ENCODE results near the gene TPD52L1. TPM values are rescaled to one million over a fixed set of nuclear protein-coding genes. Genes with fewer than 3 reads are reported as not detected.
A peak's percentile ranks its signal among the peaks of the same experiment; 100 is the strongest.

TPD52L1 gene
- total RNA-seq, 6 experiments from 2014 or later, result 36.8 to 119 (median 47.7) TPM

GRCh38 chr6:125271486-125272159, 118.0 kb downstream of the TPD52L1 start:
- H3K27me3 ChIP-seq, result no peaks in the 10 kb centered on the region
- DNase-seq, result no peak
- H3K4me3 ChIP-seq, result no peak overlapping the region
- peak in 1 of 4 donors; percentile 24 for ATAC-seq
- intact Hi-C loops (cut with DNase I), result no loop called here
- H3K4me1 ChIP-seq, result peaks cover 0 to 8% (median 0%) of the 10 kb centered on the region in 4 donors
- H3K9me3 ChIP-seq, result no peaks in the 10 kb centered on the region
- no peak overlapping the region for H3K27ac ChIP-seq
- H3K36me3 ChIP-seq, result peaks cover 0 to 7% (median 0%) of the 10 kb centered on the region in 4 donors
- WGBS (ENCODE audit: insufficient coverage, low coverage, low lambda C conversion rate, missing lambda C conversion rate), result 40% methylated on average over 4 of the region's 8 CpGs
- TF ChIP-seq POLR2A (IDR thresholded peaks at IDR 0.05), result no peak
- TF ChIP-seq CTCF (IDR thresholded peaks at IDR 0.05), result no peak

DNA sequence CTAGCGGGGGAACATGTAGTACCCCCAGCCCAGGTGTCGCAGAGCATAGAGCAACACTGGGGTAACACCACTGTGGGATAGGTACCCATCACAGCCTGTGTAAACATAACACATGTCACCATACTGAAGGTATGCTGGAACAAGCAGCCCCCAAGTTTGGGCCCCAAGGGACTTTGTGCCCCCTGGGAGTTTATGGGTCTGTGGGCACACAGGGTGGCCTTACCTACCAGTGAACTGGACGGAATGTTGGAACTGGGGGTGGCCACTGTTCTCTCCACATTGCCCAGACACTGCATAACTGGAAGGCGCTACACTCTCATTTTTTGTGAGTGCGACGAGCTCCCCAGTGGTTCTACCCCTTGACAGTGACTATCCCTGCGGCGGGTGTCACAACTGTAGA, 119.7 kb downstream of the TPD52L1 start:
- TF ChIP-seq POLR2A (IDR thresholded peaks at IDR 0.05) (no peak), CTCF (IDR thresholded peaks at IDR 0.05) (no peak)
- no peak for ATAC-seq
- intact Hi-C loops (cut with DNase I), result no loop called here
- WGBS (ENCODE audit: insufficient coverage, low coverage, low lambda C conversion rate, missing lambda C conversion rate), result 96% methylated on average over 4 of the region's 8 CpGs
- Histone ChIP-seq H3K9me3 (no peaks in the 10 kb centered on the region), H3K36me3 (peaks cover 0 to 7% (median 0%) of the 10 kb centered on the region in 4 donors), H3K4me3 (no peak overlapping the region), H3K27me3 (no peaks in the 10 kb centered on the region), H3K4me1 (peaks cover 0 to 8% (median 0%) of the 10 kb centered on the region in 4 donors), H3K27ac (no peak overlapping the region)
- DNase-seq, result no peak

DNA sequence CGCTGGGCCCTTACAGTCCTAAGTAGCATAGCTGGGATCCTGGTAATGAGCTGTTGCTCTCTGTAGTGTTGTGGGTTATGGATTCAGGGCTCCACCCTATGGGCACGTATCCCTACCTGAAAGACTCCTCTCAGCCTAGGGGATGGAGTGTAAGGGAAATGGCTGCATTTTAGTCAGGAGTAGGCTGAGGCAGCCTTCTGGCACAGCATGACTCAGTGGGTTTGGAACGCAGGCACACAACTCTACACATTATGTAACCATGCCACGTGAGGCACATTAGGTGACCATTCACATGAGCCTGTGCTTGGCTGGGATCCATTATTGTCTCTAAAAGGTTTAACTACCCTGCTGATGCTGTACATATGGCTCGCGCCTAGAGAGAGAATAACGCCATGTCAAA, 120.4 kb downstream of the TPD52L1 start:
- Histone ChIP-seq H3K27ac (no peak overlapping the region), H3K36me3 (peaks cover 0 to 7% (median 0%) of the 10 kb centered on the region in 4 donors), H3K4me3 (no peak overlapping the region), H3K27me3 (no peaks in the 10 kb centered on the region), H3K9me3 (no peaks in the 10 kb centered on the region), H3K4me1 (peaks cover 0 to 8% (median 0%) of the 10 kb centered on the region in 4 donors)
- DNase-seq, result no peak
- no peak for TF ChIP-seq POLR2A (IDR thresholded peaks at IDR 0.05)
- TF ChIP-seq CTCF (IDR thresholded peaks at IDR 0.05), result no peak
- intact Hi-C loops (cut with DNase I), result no loop called here
- WGBS (ENCODE audit: insufficient coverage, low coverage, low lambda C conversion rate, missing lambda C conversion rate), result 90% methylated on average over 6 of the region's 7 CpGs
- no peak for ATAC-seq

- H3K36me3 ChIP-seq, result peaks cover 0 to 7% (median 0%) of the 10 kb centered on the region in 4 donors
- H3K9me3 ChIP-seq, result no peaks in the 10 kb centered on the region
- H3K27ac ChIP-seq, result no peak overlapping the region
- 88% methylated on average over 3 of the region's 3 CpGs for WGBS (ENCODE audit: insufficient coverage, low coverage, low lambda C conversion rate, missing lambda C conversion rate)
- H3K27me3 ChIP-seq, result no peaks in the 10 kb centered on the region
- TF ChIP-seq POLR2A (IDR thresholded peaks at IDR 0.05), result no peak
- no peak for TF ChIP-seq CTCF (IDR thresholded peaks at IDR 0.05)
- no peak overlapping the region for H3K4me3 ChIP-seq
- DNase-seq (no peak), ATAC-seq (no peak)
- H3K4me1 ChIP-seq, result peaks cover 0 to 8% (median 0%) of the 10 kb centered on the region in 4 donors
- intact Hi-C loops (cut with DNase I), result no loop called here
These were observed 121.4 kb downstream of the TPD52L1 start for GRCh38 chr6:125274935-125275334.

All from right lobe of liver (tissue), 6 donors.